ENCODE measurements around the gene GFRA4.

GRCh38 chr20:3661814-3662665 lies 1.2 kb downstream of the GFRA4 start:
- TF ChIP-seq, protein P1, sequence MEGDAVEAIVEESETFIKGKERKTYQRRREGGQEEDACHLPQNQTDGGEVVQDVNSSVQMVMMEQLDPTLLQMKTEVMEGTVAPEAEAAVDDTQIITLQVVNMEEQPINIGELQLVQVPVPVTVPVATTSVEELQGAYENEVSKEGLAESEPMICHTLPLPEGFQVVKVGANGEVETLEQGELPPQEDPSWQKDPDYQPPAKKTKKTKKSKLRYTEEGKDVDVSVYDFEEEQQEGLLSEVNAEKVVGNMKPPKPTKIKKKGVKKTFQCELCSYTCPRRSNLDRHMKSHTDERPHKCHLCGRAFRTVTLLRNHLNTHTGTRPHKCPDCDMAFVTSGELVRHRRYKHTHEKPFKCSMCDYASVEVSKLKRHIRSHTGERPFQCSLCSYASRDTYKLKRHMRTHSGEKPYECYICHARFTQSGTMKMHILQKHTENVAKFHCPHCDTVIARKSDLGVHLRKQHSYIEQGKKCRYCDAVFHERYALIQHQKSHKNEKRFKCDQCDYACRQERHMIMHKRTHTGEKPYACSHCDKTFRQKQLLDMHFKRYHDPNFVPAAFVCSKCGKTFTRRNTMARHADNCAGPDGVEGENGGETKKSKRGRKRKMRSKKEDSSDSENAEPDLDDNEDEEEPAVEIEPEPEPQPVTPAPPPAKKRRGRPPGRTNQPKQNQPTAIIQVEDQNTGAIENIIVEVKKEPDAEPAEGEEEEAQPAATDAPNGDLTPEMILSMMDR (IDR thresholded peaks at IDR 0.05; ENCODE audit: poor library complexity), result no peak
- TF ChIP-seq EZH2 (IDR thresholded peaks at IDR 0.05; ENCODE audit: borderline replicate concordance) (no peak), EZH2phosphoT487 (IDR thresholded peaks at IDR 0.05; ENCODE audit: low read depth, severe bottlenecking, unreplicated experiment) (no peak)
